SK-N-SH (cell line): ENCODE results near the gene DPY19L1.
"Not testable (repeated sequence)": the region's sequence is repeated elsewhere in the genome, so short reads cannot be mapped to it uniquely, and the experiment has no call there.

Experiments
- EZH2phosphoT487 ChIP-seq: fragments of 200-600 bp; sonication (generic); IDR thresholded peaks from 2 replicates; pipeline ENCODE4 v1.6.1; 2017; ENCODE audit warnings: low read depth, mixed run types, mild to moderate bottlenecking, antibody characterized with exemption, moderate library complexity, borderline replicate concordance
- IRF3 ChIP-seq: fragments of 150-350 bp; IDR thresholded peaks from 2 replicates; pipeline ENCODE4 v1.6.1; 2016; ENCODE audit warnings: mild to moderate bottlenecking, low read depth, low read length
- MAX ChIP-seq: IDR thresholded peaks from 2 replicates; pipeline ENCODE4 v1.4.0; 2012; ENCODE audit warnings: low read depth
- MEF2A ChIP-seq: IDR thresholded peaks from 2 replicates; pipeline ENCODE4 v1.4.0; 2012; ENCODE audit warnings: low read depth, borderline replicate concordance
- MXI1 ChIP-seq: IDR thresholded peaks from 2 replicates; pipeline ENCODE4 v1.6.1; 2012; ENCODE audit warnings: mild to moderate bottlenecking, low read depth, low read length, improper control_type of control experiment
- POLR2AphosphoS5 ChIP-seq: IDR thresholded peaks from 2 replicates; pipeline ENCODE4 v1.6.1; 2012; ENCODE audit warnings: low read depth, low read length
- RCOR1 ChIP-seq: fragments of 150-350 bp; IDR thresholded peaks from 2 replicates; pipeline ENCODE4 v1.6.1; 2017; ENCODE audit warnings: antibody characterized with exemption, low read length
- TAF1 ChIP-seq: IDR thresholded peaks from 2 replicates; pipeline ENCODE4 v1.6.1; 2012; ENCODE audit warnings: low read depth, mild to moderate bottlenecking, low read length, moderate library complexity, borderline replicate concordance
- YY1 ChIP-seq: IDR thresholded peaks from 2 replicates; pipeline ENCODE4 v1.4.0; 2012; ENCODE audit warnings: low read depth, mild to moderate bottlenecking
- TF ChIP-seq, protein P1 (sequence below): fragments of 200-600 bp; sonication (generic); IDR thresholded peaks from 2 replicates; pipeline ENCODE4 v1.6.1; 2017; ENCODE audit warnings: antibody characterized with exemption, mild to moderate bottlenecking, moderate library complexity

- TF ChIP-seq MXI1, MAX, RCOR1, YY1, EZH2phosphoT487, POLR2AphosphoS5, TAF1, IRF3, MEF2A: not testable (repeated sequence)
- TF ChIP-seq, protein P1, sequence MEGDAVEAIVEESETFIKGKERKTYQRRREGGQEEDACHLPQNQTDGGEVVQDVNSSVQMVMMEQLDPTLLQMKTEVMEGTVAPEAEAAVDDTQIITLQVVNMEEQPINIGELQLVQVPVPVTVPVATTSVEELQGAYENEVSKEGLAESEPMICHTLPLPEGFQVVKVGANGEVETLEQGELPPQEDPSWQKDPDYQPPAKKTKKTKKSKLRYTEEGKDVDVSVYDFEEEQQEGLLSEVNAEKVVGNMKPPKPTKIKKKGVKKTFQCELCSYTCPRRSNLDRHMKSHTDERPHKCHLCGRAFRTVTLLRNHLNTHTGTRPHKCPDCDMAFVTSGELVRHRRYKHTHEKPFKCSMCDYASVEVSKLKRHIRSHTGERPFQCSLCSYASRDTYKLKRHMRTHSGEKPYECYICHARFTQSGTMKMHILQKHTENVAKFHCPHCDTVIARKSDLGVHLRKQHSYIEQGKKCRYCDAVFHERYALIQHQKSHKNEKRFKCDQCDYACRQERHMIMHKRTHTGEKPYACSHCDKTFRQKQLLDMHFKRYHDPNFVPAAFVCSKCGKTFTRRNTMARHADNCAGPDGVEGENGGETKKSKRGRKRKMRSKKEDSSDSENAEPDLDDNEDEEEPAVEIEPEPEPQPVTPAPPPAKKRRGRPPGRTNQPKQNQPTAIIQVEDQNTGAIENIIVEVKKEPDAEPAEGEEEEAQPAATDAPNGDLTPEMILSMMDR: not testable (repeated sequence)
Measured at GRCh38 chr7:34883855-34884254, 153.4 kb downstream of the DPY19L1 start.
